Measurements from ENCODE around the gene DRD2.

Gene DRD2

GRCh38 chr11:113481672-113482071, 6.5 kb upstream of the DRD2 start:
- DNase-seq, result no peak

GRCh38 chr11:113481226-113481625, 6.0 kb upstream of the DRD2 start:
- DNase-seq, result no peak

- no peak for DNase-seq
Observed at GRCh38 chr11:113477321-113477720, 2.1 kb upstream of the DRD2 start.

- DNase-seq, result no peak
Observed at GRCh38 chr11:113476553-113476952, 1.4 kb upstream of the DRD2 start.

GRCh38 chr11:113474362-113475159, 637 bp downstream of the DRD2 start:
- DNase-seq, result peak; percentile 77

- DNase-seq, result no peak
Observed at GRCh38 chr11:113473983-113474361, 1.2 kb downstream of the DRD2 start.

GRCh38 chr11:113472471-113472870, 2.7 kb downstream of the DRD2 start:
- DNase-seq, result no peak

GRCh38 chr11:113470233-113470632, 5.0 kb downstream of the DRD2 start:
- no peak for DNase-seq

- no peak for DNase-seq
Observed at GRCh38 chr11:113468726-113469345, 6.4 kb downstream of the DRD2 start.

GRCh38 chr11:113467545-113467944, 7.7 kb downstream of the DRD2 start:
- DNase-seq, result no peak

GRCh38 chr11:113465786-113466185, 9.4 kb downstream of the DRD2 start:
- DNase-seq, result no peak

- DNase-seq, result no peak
Observed at GRCh38 chr11:113464416-113464815, 10.8 kb downstream of the DRD2 start.

GRCh38 chr11:113462830-113463229, 12.4 kb downstream of the DRD2 start:
- no peak for DNase-seq

GRCh38 chr11:113461639-113462038, 13.6 kb downstream of the DRD2 start:
- DNase-seq, result no peak

GRCh38 chr11:113460469-113460868, 14.7 kb downstream of the DRD2 start:
- DNase-seq, result no peak

GRCh38 chr11:113458189-113458588, 17.0 kb downstream of the DRD2 start:
- no peak for DNase-seq

- no peak for DNase-seq
Observed at GRCh38 chr11:113457784-113458183, 17.4 kb downstream of the DRD2 start.

GRCh38 chr11:113454455-113454854, 20.7 kb downstream of the DRD2 start:
- no peak for DNase-seq

GRCh38 chr11:113449743-113450142, 25.5 kb downstream of the DRD2 start:
- DNase-seq, result no peak

- no peak for DNase-seq
Observed at GRCh38 chr11:113448316-113448677, 26.9 kb downstream of the DRD2 start.

- DNase-seq, result no peak
Observed at GRCh38 chr11:113447621-113448315, 27.4 kb downstream of the DRD2 start.

GRCh38 chr11:113446938-113447337, 28.3 kb downstream of the DRD2 start:
- DNase-seq, result no peak

GRCh38 chr11:113446112-113446511, 29.1 kb downstream of the DRD2 start:
- no peak for DNase-seq

GRCh38 chr11:113444502-113445123, 30.6 kb downstream of the DRD2 start:
- DNase-seq, result no peak

Data from midbrain (tissue), 1 donor.